SH-SY5Y (cell line): Measurements from ENCODE around the gene NSMCE4A.

Experiments used
- GATA2 ChIP-seq: IDR thresholded peaks from 2 replicates; pipeline ENCODE4 v1.6.1; 2011; ENCODE audit warnings: mild to moderate bottlenecking, low read depth, low read length
- GATA3 ChIP-seq: IDR thresholded peaks from 2 replicates; pipeline ENCODE4 v1.6.1; 2011; ENCODE audit warnings: low read depth, mild to moderate bottlenecking, low read length, moderate library complexity

The NSMCE4A gene

DNA sequence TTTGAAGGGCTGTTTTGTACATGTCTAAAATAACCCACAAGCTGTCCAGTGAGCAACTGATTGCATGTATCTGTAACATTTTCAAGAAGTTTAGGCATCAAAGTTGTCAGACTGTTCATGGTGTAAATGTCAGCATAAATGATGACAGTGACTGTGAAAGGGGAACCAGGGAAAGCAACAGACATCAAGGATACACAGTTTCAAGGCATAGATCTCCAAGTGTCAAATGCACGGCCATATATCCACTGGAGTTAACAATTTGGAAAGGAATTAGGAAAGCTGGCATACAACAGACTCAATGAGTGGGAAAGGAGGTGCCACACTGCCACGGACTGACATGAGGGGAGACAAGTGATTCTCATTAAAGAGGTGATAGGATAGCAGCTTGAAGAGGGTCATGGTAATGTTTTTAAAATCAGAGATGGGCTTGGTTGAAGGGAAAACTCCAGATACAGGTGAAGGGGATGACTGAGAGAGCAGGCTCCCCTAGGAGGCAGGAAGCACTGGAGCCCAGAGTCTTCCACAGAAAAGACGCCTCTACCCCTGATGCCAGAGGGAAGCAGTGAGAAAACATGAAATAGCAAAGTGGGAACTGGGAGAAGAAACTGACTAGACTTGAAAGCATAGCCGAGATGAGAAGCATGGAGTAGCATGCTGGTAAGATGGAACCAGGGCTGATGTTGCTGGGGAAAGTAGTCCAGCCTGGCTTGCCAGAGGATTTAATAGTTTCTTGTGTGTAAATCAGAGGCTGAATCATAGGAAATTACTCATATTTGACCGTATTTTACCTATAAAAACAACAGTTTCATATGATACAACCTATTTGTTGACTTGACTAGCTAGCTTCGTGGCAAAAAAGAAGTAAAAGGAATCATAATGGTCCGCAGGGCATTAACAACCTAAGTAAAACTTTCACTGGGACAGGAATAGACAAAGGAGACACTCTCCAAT is 18.6 kb downstream of the NSMCE4A start:
- TF ChIP-seq GATA3 (no peak), GATA2 (no peak)

- TF ChIP-seq GATA2 = no peak
- no peak for TF ChIP-seq GATA3
Measured at GRCh38 chr10:121952226-121952625, 22.8 kb downstream of the NSMCE4A start.

- TF ChIP-seq GATA2 = no peak
- no peak for TF ChIP-seq GATA3
Measured at GRCh38 chr10:121949451-121949850, 25.6 kb downstream of the NSMCE4A start.

GRCh38 chr10:121949049-121949448 is 26.0 kb downstream of the NSMCE4A start:
- TF ChIP-seq GATA3 (no peak), GATA2 (no peak)

- TF ChIP-seq GATA2 = no peak
- no peak for TF ChIP-seq GATA3
Measured at GRCh38 chr10:121947343-121948330, 27.4 kb downstream of the NSMCE4A start.

GRCh38 chr10:121942749-121943416 is 32.1 kb downstream of the NSMCE4A start:
- TF ChIP-seq GATA3 (no peak), GATA2 (no peak)

DNA sequence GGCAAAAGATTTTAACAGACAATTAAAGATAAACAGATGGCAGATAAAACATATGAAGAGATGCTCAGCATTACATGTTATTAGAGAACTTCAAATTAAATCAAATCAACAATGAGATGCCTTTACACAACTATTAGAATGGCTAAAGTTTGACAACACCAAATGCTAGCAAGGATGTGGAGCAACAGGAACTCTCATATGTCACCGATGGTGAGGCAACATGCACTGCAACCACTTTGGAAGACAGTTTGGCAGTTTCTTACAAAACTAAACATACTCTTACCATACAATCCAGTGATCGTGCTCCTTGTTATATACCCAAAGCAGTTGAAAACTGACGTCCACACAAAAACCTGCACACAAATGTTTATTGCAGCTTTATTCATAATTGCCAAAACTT is 33.5 kb downstream of the NSMCE4A start:
- TF ChIP-seq GATA2 = no peak
- no peak for TF ChIP-seq GATA3

DNA sequence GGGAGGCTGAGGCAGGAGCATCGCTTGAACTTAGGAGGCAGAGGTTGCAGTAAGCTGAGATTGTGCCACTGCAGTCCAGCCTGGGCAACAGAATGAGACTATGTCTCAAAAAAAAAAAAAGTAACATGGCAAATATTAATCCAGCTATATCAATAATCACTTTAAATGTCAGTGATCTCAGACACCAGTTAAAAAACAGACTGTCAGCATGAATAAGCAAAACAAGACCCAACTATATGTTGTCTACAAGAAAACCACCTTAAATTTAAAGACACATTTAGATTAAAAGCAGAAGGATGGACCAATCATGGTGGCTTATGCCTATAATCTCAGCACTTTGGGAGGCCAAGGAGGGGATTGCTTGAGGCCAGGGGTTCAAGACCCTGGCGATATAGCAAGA is 38.7 kb downstream of the NSMCE4A start:
- TF ChIP-seq GATA3 = no peak
- TF ChIP-seq GATA2 = no peak

GRCh38 chr10:121935702-121936101 is 39.3 kb downstream of the NSMCE4A start:
- 0 out of 2 replicates have a peak, but pooled peaks have one; percentile 44 for TF ChIP-seq GATA3
- peak; percentile 87 for TF ChIP-seq GATA2

GRCh38 chr10:121928528-121928884 is 46.5 kb downstream of the NSMCE4A start:
- TF ChIP-seq GATA2 = no peak
- TF ChIP-seq GATA3 = no peak

GRCh38 chr10:121927841-121928527 is 47.0 kb downstream of the NSMCE4A start, which contains the start of gene ATE1:
TSS of gene ATE1 (minus strand) at chr10:121928031. CDS start at chr10:121927949, 82 bp downstream.
- no peak for TF ChIP-seq GATA2

GRCh38 chr10:121927318-121927840 is 47.6 kb downstream of the NSMCE4A start:
- TF ChIP-seq GATA2 (no peak), GATA3 (no peak)
